ENCODE measurements around the gene HOXC13. TPM values are rescaled to one million over a fixed set of nuclear protein-coding genes. Genes with fewer than 3 reads are reported as not detected.
A peak's percentile ranks its signal among the peaks of the same experiment; 100 is the strongest.

Gene HOXC13
- total RNA-seq, 2 experiments from 2014 or later = not detected

- Histone ChIP-seq H3K27me3 (ENCODE audit: control insufficient read depth in 1 of 2, insufficient read depth in 2 of 2, low read length in 2 of 2) (peaks cover 86 to 100% of the 10 kb centered on the region in 2 experiments), H3K27ac (ENCODE audit: low read depth in 1 of 2, low read length in 2 of 2) (no peak overlapping the region), H3K4me1 (ENCODE audit: insufficient read depth, low read length) (peaks cover 42% of the 10 kb centered on the region), H3K4me3 (ENCODE audit: low read length) (no peak overlapping the region), H3K9me3 (ENCODE audit: control insufficient read depth in 1 of 2, insufficient read depth in 1 of 2, low read length in 2 of 2) (peaks cover 0 to 65% of the 10 kb centered on the region in 2 experiments), H3K36me3 (ENCODE audit: insufficient read depth, low read length) (no peaks in the 10 kb centered on the region)
- Mint-ChIP-seq H3K9me3 (no peaks in the 10 kb centered on the region), H3K4me1 (ENCODE audit: low read depth) (peaks cover 39% of the 10 kb centered on the region), H3K36me3 (ENCODE audit: low read depth) (peaks cover 5% of the 10 kb centered on the region), H3K27ac (no peak overlapping the region), H3K27me3 (peaks cover 97% of the 10 kb centered on the region), H3K4me3 (no peak overlapping the region)
- intact Hi-C loops (cut with DNase I, micrococcal nuclease) = no loop called here
- POLR2A ChIA-PET = interaction anchor here (1.0 kb wide), 1 partner anchor 12 kb away, joined by 3 read pairs; no protein-coding TSS in a partner anchor
- ATAC-seq (ENCODE audit: poor library complexity) (no peak), DNase-seq (no peak)
- no peak for TF ChIP-seq CTCF (IDR thresholded peaks at IDR 0.05)
- CTCF ChIA-PET = no interaction called here
Observed at GRCh38 chr12:53971129-53971528, 32.5 kb downstream of the HOXC13 start.

GRCh38 chr12:53971686-53972085 lies 33.1 kb downstream of the HOXC13 start:
- peaks cover 97% of the 10 kb centered on the region for H3K27me3 Mint-ChIP-seq
- ChIA-PET POLR2A (interaction anchor here (1.0 kb wide), 1 partner anchor 13 kb away, joined by 3 read pairs; no protein-coding TSS in a partner anchor), CTCF (no interaction called here)
- Histone ChIP-seq H3K4me1 (ENCODE audit: insufficient read depth, low read length) (peaks cover 36% of the 10 kb centered on the region), H3K9me3 (ENCODE audit: control insufficient read depth in 1 of 2, insufficient read depth in 1 of 2, low read length in 2 of 2) (peaks cover 0 to 66% of the 10 kb centered on the region in 2 experiments), H3K4me3 (ENCODE audit: low read length) (no peak overlapping the region), H3K36me3 (ENCODE audit: insufficient read depth, low read length) (no peaks in the 10 kb centered on the region), H3K27ac (ENCODE audit: low read depth in 1 of 2, low read length in 2 of 2) (no peak overlapping the region), H3K27me3 (ENCODE audit: control insufficient read depth in 1 of 2, insufficient read depth in 2 of 2, low read length in 2 of 2) (peaks cover 86 to 100% of the 10 kb centered on the region in 2 experiments)
- H3K9me3 Mint-ChIP-seq = no peaks in the 10 kb centered on the region
- ATAC-seq (ENCODE audit: poor library complexity) (no peak), DNase-seq (no peak)
- H3K27ac Mint-ChIP-seq = no peak overlapping the region
- no peak overlapping the region for H3K4me3 Mint-ChIP-seq
- no peak for TF ChIP-seq CTCF (IDR thresholded peaks at IDR 0.05)
- H3K4me1 Mint-ChIP-seq (ENCODE audit: low read depth) = peaks cover 34% of the 10 kb centered on the region
- peaks cover 5% of the 10 kb centered on the region for H3K36me3 Mint-ChIP-seq (ENCODE audit: low read depth)
- intact Hi-C loops (cut with DNase I, micrococcal nuclease) = no loop called here

GRCh38 chr12:53972152-53972702 lies 33.6 kb downstream of the HOXC13 start:
- no peak for TF ChIP-seq CTCF (IDR thresholded peaks at IDR 0.05)
- Mint-ChIP-seq H3K27ac (no peak overlapping the region), H3K27me3 (peaks cover 97% of the 10 kb centered on the region), H3K36me3 (ENCODE audit: low read depth) (peaks cover 5% of the 10 kb centered on the region), H3K9me3 (no peaks in the 10 kb centered on the region), H3K4me1 (ENCODE audit: low read depth) (peaks cover 39% of the 10 kb centered on the region), H3K4me3 (peak overlapping the region; percentile 38)
- Histone ChIP-seq H3K27me3 (ENCODE audit: control insufficient read depth in 1 of 2, insufficient read depth in 2 of 2, low read length in 2 of 2) (peaks cover 86 to 100% of the 10 kb centered on the region in 2 experiments), H3K36me3 (ENCODE audit: insufficient read depth, low read length) (no peaks in the 10 kb centered on the region), H3K4me1 (ENCODE audit: insufficient read depth, low read length) (peaks cover 31% of the 10 kb centered on the region), H3K27ac (ENCODE audit: low read depth in 1 of 2, low read length in 2 of 2) (no peak overlapping the region), H3K9me3 (ENCODE audit: control insufficient read depth in 1 of 2, insufficient read depth in 1 of 2, low read length in 2 of 2) (peaks cover 0 to 66% of the 10 kb centered on the region in 2 experiments), H3K4me3 (ENCODE audit: low read length) (no peak overlapping the region)
- no peak for ATAC-seq (ENCODE audit: poor library complexity)
- CTCF ChIA-PET = no interaction called here
- intact Hi-C loops (cut with DNase I, micrococcal nuclease) = no loop called here
- POLR2A ChIA-PET = interaction anchor here (1.0 to 1.3 kb wide), 2 partner anchors 13 to 17 kb away, joined by 3 read pairs; partner anchors contain the start of gene HOXC12
- DNase-seq = no peak

Measured in CD4-positive, alpha-beta T cell (primary cell).